Erythroblast (primary cell): ENCODE measurements around the gene CFLAR.

Experiments used
- GATA1 ChIP-seq: IDR thresholded peaks from 2 replicates; pipeline ENCODE4 v1.6.1; 2011; ENCODE audit warnings: low read depth, mild to moderate bottlenecking, control low read depth, low read length, moderate library complexity
- POLR2A ChIP-seq: IDR thresholded peaks from 2 replicates; pipeline ENCODE4 v1.6.1; 2011; ENCODE audit warnings: mild to moderate bottlenecking, low read length

GRCh38 chr2:201111096-201111495, 4.9 kb upstream of the CFLAR start:
- TF ChIP-seq POLR2A (no peak), GATA1 (no peak)
